ENCODE data around the gene ODAD3.

ODAD3 gene

GRCh38 chr19:11375143-11375948, 59.6 kb downstream of the ODAD3 start:
- no peak for DNase-seq (ENCODE audit: low read depth)

GRCh38 chr19:11374433-11375142, 60.3 kb downstream of the ODAD3 start, which contains the start of gene SWSAP1:
TSS of gene SWSAP1 (plus strand) at chr19:11374666. CDS start at chr19:11374681, 15 bp downstream.
- peak; percentile 100 for DNase-seq (ENCODE audit: low read depth)

GRCh38 chr19:11373885-11374432, 61.0 kb downstream of the ODAD3 start:
- no peak for DNase-seq (ENCODE audit: low read depth)

GRCh38 chr19:11373166-11373884, 61.6 kb downstream of the ODAD3 start:
- DNase-seq (ENCODE audit: low read depth), result no peak

GRCh38 chr19:11370744-11371143, 64.2 kb downstream of the ODAD3 start:
- no peak for DNase-seq (ENCODE audit: low read depth)
